HepG2 (cell line): Measurements from ENCODE around the gene STK11. TPM values are rescaled to one million over a fixed set of nuclear protein-coding genes. Genes with fewer than 3 reads are reported as not detected.
A peak's percentile ranks its signal among the peaks of the same experiment; 100 is the strongest.

Source experiments
- ATAC-seq: fragments of 200-7000 bp; cut with Tn5 transposase; 3 replicates; pipeline ENCODE4 v1.9.1; 2020; ENCODE audit warnings: mild to moderate bottlenecking, moderate library complexity
- BruUV-seq: library from RNA; stranded (reverse); fragments of 400-500 nt; replicated peaks from 2 replicates; lab custom pipeline; 2021; lab: Mats Ljungman, UMichigan
- CTCF ChIA-PET: fragments of 300-600 bp; formaldehyde crosslinking; extraction: SDS; loops from one replicate; lab custom pipeline; 2021; ENCODE audit warnings: low total read pairs, inconsistent platforms, low intra/inter-chr PET ratio; lab: Yijun Ruan, JAX
- POLR2A ChIA-PET: fragments of 350-600 bp; sonication (Branson Sonifier 250); formaldehyde crosslinking; loops from one replicate; lab custom pipeline; 2020; ENCODE audit warnings: antibody characterized with exemption, inconsistent platforms; lab: Yijun Ruan, JAX
- DNase-seq: peaks from one replicate; pipeline ENCODE4 v3.0.0-alpha.2; 2015; ENCODE audit warnings: low spot score
- FAIRE-seq: peaks from 3 replicates; lab custom pipeline; 2011; peaks lifted over from hg19 to GRCh38; lab: Jason Lieb, UNC
- H2AFZ ChIP-seq: one replicate; pipeline ENCODE4 v1.6.1; 2011; ENCODE audit warnings: low read length, inconsistent platforms
- H3K27ac ChIP-seq: fragments of 300-600 bp; 3 replicates; pipeline ENCODE4 v1.8.0; 2011; ENCODE audit warnings: mixed run types, mild to moderate bottlenecking, mixed read lengths, low read length, inconsistent platforms; ENCODE audit not compliant: insufficient read depth; ENCODE audit errors: extremely low read length
- H3K27me3 ChIP-seq, 2 experiments: fragments of 200-600 bp in 1 of 2; 2 replicates in 1 of 2; 3 replicates in 1 of 2; pipeline versions ENCODE4 v1.6.0 to v1.8.0; 2011; ENCODE audit warnings: low read length in 2 of 2, mild to moderate bottlenecking in 2 of 2, moderate library complexity in 2 of 2, inconsistent platforms in 1 of 2; ENCODE audit not compliant: insufficient read depth in 2 of 2, control insufficient read depth in 1 of 2
- H3K36me3 ChIP-seq, 2 experiments: fragments of 200-600 bp in 1 of 2; replicated peaks in 1 of 2; 2 replicates in 1 of 2; 3 replicates in 1 of 2; pipeline versions ENCODE4 v1.5.1 to v1.8.0; 2011; ENCODE audit warnings: low read length in 2 of 2, inconsistent platforms in 1 of 2; ENCODE audit not compliant: insufficient read depth in 2 of 2, control insufficient read depth in 1 of 2
- H3K4me1 ChIP-seq: 2 replicates; pipeline ENCODE4 v1.5.1; 2012; ENCODE audit warnings: low read length, inconsistent platforms; ENCODE audit not compliant: insufficient read depth
- H3K4me2 ChIP-seq: 2 replicates; pipeline ENCODE4 v1.6.0; 2011; ENCODE audit warnings: low read depth, low read length, inconsistent platforms
- H3K4me3 ChIP-seq, 3 experiments: fragments of 200-600 bp in 1 of 3; sonication (generic), shearing (Covaris generic) in 1 of 3; replicated peaks in 1 of 3; 2 replicates each; pipeline ENCODE4 v1.5.1; 2011 to 2016; ENCODE audit warnings: low read length in 3 of 3, inconsistent platforms in 2 of 3, low read depth in 2 of 3, mild to moderate bottlenecking in 2 of 3, control low read depth in 1 of 3, mixed read lengths in 1 of 3; ENCODE audit not compliant: insufficient read depth in 1 of 3
- H3K79me2 ChIP-seq: one replicate; pipeline ENCODE4 v1.6.1; 2011; ENCODE audit warnings: low read length, inconsistent platforms; ENCODE audit not compliant: insufficient read depth
- H3K9ac ChIP-seq: 2 replicates; pipeline ENCODE4 v1.6.0; 2011; ENCODE audit warnings: mild to moderate bottlenecking, low read depth, low read length, inconsistent platforms; ENCODE audit not compliant: insufficient read depth
- H3K9me3 ChIP-seq: 2 replicates; pipeline ENCODE4 v1.5.1; 2012; ENCODE audit warnings: mild to moderate bottlenecking, low read length
- H4K20me1 ChIP-seq: 2 replicates; pipeline ENCODE4 v1.6.0; 2011; ENCODE audit warnings: inconsistent platforms, mild to moderate bottlenecking, low read length, moderate library complexity; ENCODE audit not compliant: insufficient read depth
- BORCS8-MEF2B ChIP-seq: sonication (generic); formaldehyde crosslinking; IDR thresholded peaks from 2 replicates; pipeline ENCODE4 v1.8.0; 2022; ENCODE audit warnings: mild to moderate bottlenecking, missing genetic modification reagents
- CC2D1A ChIP-seq: sonication (generic); formaldehyde crosslinking; IDR thresholded peaks from 2 replicates; pipeline ENCODE4 v1.8.1; 2023; ENCODE audit warnings: mild to moderate bottlenecking, missing genetic modification reagents
- DR1 ChIP-seq: sonication (generic); formaldehyde crosslinking; IDR thresholded peaks from 2 replicates; pipeline ENCODE4 v1.8.0; 2021; ENCODE audit warnings: mild to moderate bottlenecking, missing genetic modification reagents, inconsistent platforms
- ETV5 ChIP-seq: IDR thresholded peaks from 2 replicates; pipeline ENCODE4 v1.6.1; 2018; ENCODE audit warnings: missing biosample characterization, missing genetic modification reagents, inconsistent platforms, borderline replicate concordance
- FOXA1 ChIP-seq, 2 experiments: fragments of 450-650 bp in 1 of 2; sonication (generic) in 1 of 2; formaldehyde crosslinking in 1 of 2; IDR thresholded peaks; 2 replicates each; pipeline versions ENCODE4 v1.4.0 to v1.6.1; 2016 to 2020; ENCODE audit warnings: missing genetic modification reagents in 1 of 2
- KMT2B ChIP-seq: IDR thresholded peaks from 2 replicates; pipeline ENCODE4 v1.6.1; 2016; ENCODE audit warnings: missing genetic modification reagents, missing compliant biosample characterization
- PHF21A ChIP-seq: sonication (generic); formaldehyde crosslinking; IDR thresholded peaks from 2 replicates; pipeline ENCODE4 v1.5.0; 2020; ENCODE audit warnings: mild to moderate bottlenecking, missing genetic modification reagents
- ZNF256 ChIP-seq: sonication (generic); formaldehyde crosslinking; conservative IDR thresholded peaks from 2 replicates; pipeline ENCODE4 v1.4.0; 2020; ENCODE audit warnings: missing genetic modification reagents
- ZNF451 ChIP-seq: sonication (generic); formaldehyde crosslinking; IDR thresholded peaks from 2 replicates; pipeline ENCODE4 v1.5.0; 2020; ENCODE audit warnings: mild to moderate bottlenecking, missing genetic modification reagents
- ZNF543 ChIP-seq: sonication (generic); formaldehyde crosslinking; IDR thresholded peaks from 2 replicates; pipeline ENCODE4 v1.4.0; 2020; ENCODE audit warnings: mild to moderate bottlenecking, missing genetic modification reagents
- ZNF773 ChIP-seq: sonication (generic); formaldehyde crosslinking; IDR thresholded peaks from 2 replicates; pipeline ENCODE4 v1.4.0; 2020; ENCODE audit warnings: missing genetic modification reagents, borderline replicate concordance
- ZNF83 ChIP-seq: sonication (generic); formaldehyde crosslinking; IDR thresholded peaks from 2 replicates; pipeline ENCODE4 v1.4.0; 2020; ENCODE audit warnings: missing genetic modification reagents, mild to moderate bottlenecking, borderline replicate concordance
- ZNF850 ChIP-seq: sonication (generic); formaldehyde crosslinking; conservative IDR thresholded peaks from 2 replicates; pipeline ENCODE4 v1.9.0; 2021; ENCODE audit warnings: mild to moderate bottlenecking, missing genetic modification reagents
- ZNF879 ChIP-seq: sonication (generic); formaldehyde crosslinking; IDR thresholded peaks from 2 replicates; pipeline ENCODE4 v1.8.1; 2023; ENCODE audit warnings: missing genetic modification reagents
- WGBS: methylation state at CpG from one replicate; pipeline ENCODE4 v1.1.6; 2017; ENCODE audit warnings: low lambda C conversion rate; 5-methylcytosine and 5-hydroxymethylcytosine counted together
- in situ Hi-C: cut with HindIII; loops from 2 replicates; pipeline ENCODE4 v1.10.0; 2017; ENCODE audit warnings: low pct_unique_long_range_greater_than_20kb; ENCODE audit not compliant: extremely low pct_ligation_motif_present
- intact Hi-C: fragments of 100-400 bp; cut with micrococcal nuclease; formaldehyde crosslinking; loops from one replicate; pipeline ENCODE4 v1.10.0; 2022; ENCODE audit not compliant: unreplicated experiment
- polyA plus RNA-seq, 8 experiments: library from polyadenylated mRNA; depleted of rRNA in 3 of 8; stranded (reverse) in 7 of 8; unstranded in 1 of 8; fragments of >200 nt; fragmentation: Illumina TruSeq in 4 of 8; extraction: Trizol in 4 of 8; gene quantifications; 2 replicates each; pipeline versions ENCODE4 v1.2.1 to v1.2.3, GENCODE V29; 2011 to 2016; ENCODE audit warnings: low read depth in 4 of 8, missing spikeins in 1 of 8, mixed read lengths in 1 of 8; ENCODE audit not compliant: insufficient read depth in 1 of 8
- total RNA-seq, 5 experiments: library from RNA; depleted of rRNA; stranded (reverse); fragments of >200 nt; fragmentation: Illumina TruSeq; extraction: Trizol; gene quantifications; 2 replicates each; pipeline ENCODE4 v1.2.3, GENCODE V29; 2016; ENCODE audit warnings: low read depth in 1 of 5
- TF ChIP-seq, protein P1 (sequence below): sonication (generic); formaldehyde crosslinking; conservative IDR thresholded peaks from 2 replicates; pipeline ENCODE4 v1.8.0; 2022; ENCODE audit warnings: missing genetic modification reagents
- TF ChIP-seq, protein P2 (sequence below): sonication (generic); formaldehyde crosslinking; IDR thresholded peaks from 2 replicates; pipeline ENCODE4 v1.4.0; 2020; ENCODE audit warnings: mild to moderate bottlenecking, missing genetic modification reagents
- TF ChIP-seq, protein P3 (sequence below): sonication (generic); formaldehyde crosslinking; IDR thresholded peaks from 2 replicates; pipeline ENCODE4; 2020; ENCODE audit warnings: missing genetic modification reagents, mild to moderate bottlenecking, borderline replicate concordance
- TF ChIP-seq, protein P4 (sequence below): sonication (generic); formaldehyde crosslinking; conservative IDR thresholded peaks from 2 replicates; pipeline ENCODE4 v1.8.0; 2022; ENCODE audit warnings: low read depth, missing genetic modification reagents

Gene STK11
- total and polyA plus RNA-seq, 2 of the 13 experiments (the other 11 are each of a cell fraction or from before 2014, with no cell fraction given): 27.5 to 43.6 TPM

DNA sequence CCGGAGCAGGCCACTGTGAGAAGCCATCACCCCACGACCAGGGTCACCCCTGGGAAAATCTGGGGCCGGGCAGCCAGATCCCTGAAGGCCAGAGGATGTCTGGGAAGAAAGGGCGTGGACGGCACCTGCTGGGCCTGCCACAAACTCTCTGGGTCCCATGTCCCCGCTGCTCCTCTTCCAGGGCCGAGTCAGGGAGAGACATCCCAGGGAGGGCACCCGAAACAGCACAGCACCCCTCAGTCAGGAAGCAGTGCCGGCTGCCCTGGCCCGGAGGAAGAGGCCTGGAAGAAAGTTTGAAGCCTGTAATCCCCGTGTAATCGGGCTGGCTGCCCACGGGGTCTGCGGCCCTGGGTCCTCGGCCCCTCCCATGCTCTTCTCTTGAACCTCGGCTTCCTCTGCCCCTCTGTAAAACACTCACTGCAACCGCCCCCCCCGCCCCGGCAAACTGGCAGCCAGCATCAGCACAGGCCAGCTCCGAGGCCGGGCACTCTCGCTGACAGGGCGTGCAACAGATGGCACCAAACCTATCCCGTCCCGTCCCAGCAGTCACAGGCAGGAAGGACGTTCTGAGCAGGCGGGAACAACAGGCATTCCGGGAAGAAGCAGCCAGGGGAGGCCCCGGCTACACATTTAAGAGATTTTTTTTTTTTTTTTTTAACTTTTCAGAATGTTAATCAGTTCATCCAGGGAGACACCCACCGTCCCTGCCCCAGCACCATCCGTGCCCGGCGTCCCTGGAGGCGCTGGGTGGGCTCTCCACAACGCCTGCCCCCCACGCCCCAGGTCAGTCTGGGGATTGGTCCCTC lies 33.0 kb upstream of the STK11 start:
- peak; percentile 46 for ATAC-seq
- Histone ChIP-seq H3K4me1 (peaks cover 72% of the 10 kb centered on the region), H3K36me3 (no peaks in the 10 kb centered on the region; a peak in 1 of 5 replicates), H3K79me2 (peaks cover 52% of the 10 kb centered on the region), H3K9me3 (no peaks in the 10 kb centered on the region), H3K4me2 (peak overlapping the region; percentile 68), H3K4me3 (peak overlapping the region; percentile 81 to 94 (median 89)), H2AFZ (no peak overlapping the region), H3K27me3 (no peaks in the 10 kb centered on the region), H3K9ac (peak overlapping the region; percentile 83), H3K27ac (peak overlapping the region; percentile 75), H4K20me1 (peaks cover under 1% of the 10 kb centered on the region; the same call in 1 of the 2 replicates)
- BruUV-seq: TSS peak; percentile 62
- no peak for DNase-seq
- no peak for FAIRE-seq
- CTCF ChIA-PET: no interaction called here
- POLR2A ChIA-PET: interaction anchor here (1.5 kb wide), 1 partner anchor 96 kb away, joined by 4 read pairs; the partner anchor contains the start of gene CIRBP
- in situ Hi-C loops: no loop called here
- WGBS: 17% methylated on average over 21 of the region's 36 CpGs
- intact Hi-C loops: no loop called here
- TF ChIP-seq ZNF773 (CRISPR knock-in tag) (no peak), ZNF256 (CRISPR knock-in tag) (no peak), CC2D1A (CRISPR knock-in tag) (no peak), FOXA1 (IDR thresholded peaks at IDR 0.05) (no peak), FOXA1 (CRISPR knock-in tag; IDR thresholded peaks at IDR 0.05) (no peak), DR1 (CRISPR knock-in tag) (no peak), KMT2B (no peak), PHF21A (CRISPR knock-in tag) (peak; percentile 57; the same call in 1 of the 2 replicates), ZNF83 (no peak), BORCS8-MEF2B (no peak), ZNF451 (no peak), ZNF879 (CRISPR knock-in tag) (no peak), ZNF850 (CRISPR knock-in tag) (no peak), ETV5 (no peak), ZNF543 (CRISPR knock-in tag) (0 out of 2 replicates have a peak, but pooled peaks have one; percentile 19)
- TF ChIP-seq, protein P1, sequence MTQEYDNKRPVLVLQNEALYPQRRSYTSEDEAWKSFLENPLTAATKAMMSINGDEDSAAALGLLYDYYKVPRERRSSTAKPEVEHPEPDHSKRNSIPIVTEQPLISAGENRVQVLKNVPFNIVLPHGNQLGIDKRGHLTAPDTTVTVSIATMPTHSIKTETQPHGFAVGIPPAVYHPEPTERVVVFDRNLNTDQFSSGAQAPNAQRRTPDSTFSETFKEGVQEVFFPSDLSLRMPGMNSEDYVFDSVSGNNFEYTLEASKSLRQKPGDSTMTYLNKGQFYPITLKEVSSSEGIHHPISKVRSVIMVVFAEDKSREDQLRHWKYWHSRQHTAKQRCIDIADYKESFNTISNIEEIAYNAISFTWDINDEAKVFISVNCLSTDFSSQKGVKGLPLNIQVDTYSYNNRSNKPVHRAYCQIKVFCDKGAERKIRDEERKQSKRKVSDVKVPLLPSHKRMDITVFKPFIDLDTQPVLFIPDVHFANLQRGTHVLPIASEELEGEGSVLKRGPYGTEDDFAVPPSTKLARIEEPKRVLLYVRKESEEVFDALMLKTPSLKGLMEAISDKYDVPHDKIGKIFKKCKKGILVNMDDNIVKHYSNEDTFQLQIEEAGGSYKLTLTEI (CRISPR knock-in tag): no peak
- TF ChIP-seq, protein P2, sequence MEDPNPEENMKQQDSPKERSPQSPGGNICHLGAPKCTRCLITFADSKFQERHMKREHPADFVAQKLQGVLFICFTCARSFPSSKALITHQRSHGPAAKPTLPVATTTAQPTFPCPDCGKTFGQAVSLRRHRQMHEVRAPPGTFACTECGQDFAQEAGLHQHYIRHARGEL (CRISPR knock-in tag): no peak
- TF ChIP-seq, protein P3, sequence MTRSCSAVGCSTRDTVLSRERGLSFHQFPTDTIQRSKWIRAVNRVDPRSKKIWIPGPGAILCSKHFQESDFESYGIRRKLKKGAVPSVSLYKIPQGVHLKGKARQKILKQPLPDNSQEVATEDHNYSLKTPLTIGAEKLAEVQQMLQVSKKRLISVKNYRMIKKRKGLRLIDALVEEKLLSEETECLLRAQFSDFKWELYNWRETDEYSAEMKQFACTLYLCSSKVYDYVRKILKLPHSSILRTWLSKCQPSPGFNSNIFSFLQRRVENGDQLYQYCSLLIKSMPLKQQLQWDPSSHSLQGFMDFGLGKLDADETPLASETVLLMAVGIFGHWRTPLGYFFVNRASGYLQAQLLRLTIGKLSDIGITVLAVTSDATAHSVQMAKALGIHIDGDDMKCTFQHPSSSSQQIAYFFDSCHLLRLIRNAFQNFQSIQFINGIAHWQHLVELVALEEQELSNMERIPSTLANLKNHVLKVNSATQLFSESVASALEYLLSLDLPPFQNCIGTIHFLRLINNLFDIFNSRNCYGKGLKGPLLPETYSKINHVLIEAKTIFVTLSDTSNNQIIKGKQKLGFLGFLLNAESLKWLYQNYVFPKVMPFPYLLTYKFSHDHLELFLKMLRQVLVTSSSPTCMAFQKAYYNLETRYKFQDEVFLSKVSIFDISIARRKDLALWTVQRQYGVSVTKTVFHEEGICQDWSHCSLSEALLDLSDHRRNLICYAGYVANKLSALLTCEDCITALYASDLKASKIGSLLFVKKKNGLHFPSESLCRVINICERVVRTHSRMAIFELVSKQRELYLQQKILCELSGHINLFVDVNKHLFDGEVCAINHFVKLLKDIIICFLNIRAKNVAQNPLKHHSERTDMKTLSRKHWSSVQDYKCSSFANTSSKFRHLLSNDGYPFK (CRISPR knock-in tag): no peak
- TF ChIP-seq, protein P4, sequence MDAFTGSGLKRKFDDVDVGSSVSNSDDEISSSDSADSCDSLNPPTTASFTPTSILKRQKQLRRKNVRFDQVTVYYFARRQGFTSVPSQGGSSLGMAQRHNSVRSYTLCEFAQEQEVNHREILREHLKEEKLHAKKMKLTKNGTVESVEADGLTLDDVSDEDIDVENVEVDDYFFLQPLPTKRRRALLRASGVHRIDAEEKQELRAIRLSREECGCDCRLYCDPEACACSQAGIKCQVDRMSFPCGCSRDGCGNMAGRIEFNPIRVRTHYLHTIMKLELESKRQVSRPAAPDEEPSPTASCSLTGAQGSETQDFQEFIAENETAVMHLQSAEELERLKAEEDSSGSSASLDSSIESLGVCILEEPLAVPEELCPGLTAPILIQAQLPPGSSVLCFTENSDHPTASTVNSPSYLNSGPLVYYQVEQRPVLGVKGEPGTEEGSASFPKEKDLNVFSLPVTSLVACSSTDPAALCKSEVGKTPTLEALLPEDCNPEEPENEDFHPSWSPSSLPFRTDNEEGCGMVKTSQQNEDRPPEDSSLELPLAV (CRISPR knock-in tag): no peak
